Coronary artery (tissue), 2 donors: Measurements from ENCODE around the gene ATG14.
"Not testable (repeated sequence)": the region's sequence is repeated elsewhere in the genome, so short reads cannot be mapped to it uniquely, and the experiment has no call there.

Source experiments
- DNase-seq: peaks from one replicate; pipeline ENCODE4 v3.0.0-alpha.2; 2017; ENCODE audit warnings: low spot score
- H3K27ac ChIP-seq, 2 donors: fragments of 200-600 bp; sonication (generic); one replicate each; pipeline ENCODE4 v1.5.1; 2016 to 2019
- H3K4me3 ChIP-seq: fragments of 200-600 bp; sonication (generic); 2 replicates; pipeline ENCODE4 v1.5.1; 2016; ENCODE audit warnings: mild to moderate bottlenecking, moderate library complexity
- CTCF ChIP-seq: fragments of 200-600 bp; sonication (generic); IDR thresholded peaks from one replicate; pipeline ENCODE4 v1.5.1; 2019; ENCODE audit warnings: antibody characterized with exemption

Gene ATG14

GRCh38 chr14:55411426-55412389 lies at the start of gene ATG14:
Gene ATG14, minus strand, starts transcription at chr14:55411830. Its CDS starts 8 bp downstream, at chr14:55411822.
- Histone ChIP-seq H3K4me3 (peak within 1 kb of the TSS; percentile 98), H3K27ac (peak within 1 kb of the TSS; percentile 87)
- peak; percentile 91 for DNase-seq
- no peak for TF ChIP-seq CTCF

GRCh38 chr14:55458800-55459515 lies 47.3 kb upstream of the ATG14 start:
- no peak overlapping the region for H3K4me3 ChIP-seq
- no peak for TF ChIP-seq CTCF
- no peak for DNase-seq
- no peak overlapping the region for H3K27ac ChIP-seq

- no peak for TF ChIP-seq CTCF
- Histone ChIP-seq H3K27ac (no peak overlapping the region), H3K4me3 (no peak overlapping the region)
- DNase-seq = no peak
These were observed 45.9 kb upstream of the ATG14 start for GRCh38 chr14:55457496-55457895.

GRCh38 chr14:55456411-55456810 lies 44.8 kb upstream of the ATG14 start:
- not testable (repeated sequence) for H3K4me3 ChIP-seq, H3K27ac ChIP-seq, DNase-seq

GRCh38 chr14:55454264-55455002 lies 42.8 kb upstream of the ATG14 start:
- no peak overlapping the region for H3K27ac ChIP-seq
- H3K4me3 ChIP-seq = no peak overlapping the region
- no peak for TF ChIP-seq CTCF
- no peak for DNase-seq

GRCh38 chr14:55451950-55452349 lies 40.3 kb upstream of the ATG14 start:
- no peak for TF ChIP-seq CTCF
- DNase-seq = no peak
- H3K4me3 ChIP-seq = no peak overlapping the region
- no peak overlapping the region for H3K27ac ChIP-seq

GRCh38 chr14:55451398-55451797 lies 39.8 kb upstream of the ATG14 start:
- no peak for DNase-seq
- no peak for TF ChIP-seq CTCF
- H3K27ac ChIP-seq = no peak overlapping the region
- H3K4me3 ChIP-seq = no peak overlapping the region
